ENCODE data around the gene ABCA3.

DNA sequence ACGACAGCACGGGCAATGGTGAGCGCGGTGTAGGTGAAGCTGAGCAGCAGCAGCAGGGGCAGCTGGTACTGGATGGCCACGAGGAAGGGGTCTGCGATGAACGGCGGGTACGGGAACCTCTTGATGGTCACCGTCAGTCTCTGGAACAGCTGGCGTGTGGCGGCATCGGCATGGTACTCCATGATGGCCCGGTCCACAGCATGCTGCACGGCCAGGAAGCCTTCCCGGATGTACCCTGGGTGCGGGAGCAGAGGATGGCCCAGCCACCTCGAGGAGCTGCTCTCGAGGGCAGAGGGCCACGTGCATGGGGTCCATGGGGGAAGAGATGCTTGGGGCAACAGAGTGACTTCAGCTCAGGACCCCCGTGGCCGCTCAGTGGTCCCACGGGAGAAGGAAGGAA, 20.9 kb downstream of the ABCA3 start:
- TF ChIP-seq EP300 (IDR thresholded peaks at IDR 0.05), result no peak
- TF ChIP-seq, protein P1, sequence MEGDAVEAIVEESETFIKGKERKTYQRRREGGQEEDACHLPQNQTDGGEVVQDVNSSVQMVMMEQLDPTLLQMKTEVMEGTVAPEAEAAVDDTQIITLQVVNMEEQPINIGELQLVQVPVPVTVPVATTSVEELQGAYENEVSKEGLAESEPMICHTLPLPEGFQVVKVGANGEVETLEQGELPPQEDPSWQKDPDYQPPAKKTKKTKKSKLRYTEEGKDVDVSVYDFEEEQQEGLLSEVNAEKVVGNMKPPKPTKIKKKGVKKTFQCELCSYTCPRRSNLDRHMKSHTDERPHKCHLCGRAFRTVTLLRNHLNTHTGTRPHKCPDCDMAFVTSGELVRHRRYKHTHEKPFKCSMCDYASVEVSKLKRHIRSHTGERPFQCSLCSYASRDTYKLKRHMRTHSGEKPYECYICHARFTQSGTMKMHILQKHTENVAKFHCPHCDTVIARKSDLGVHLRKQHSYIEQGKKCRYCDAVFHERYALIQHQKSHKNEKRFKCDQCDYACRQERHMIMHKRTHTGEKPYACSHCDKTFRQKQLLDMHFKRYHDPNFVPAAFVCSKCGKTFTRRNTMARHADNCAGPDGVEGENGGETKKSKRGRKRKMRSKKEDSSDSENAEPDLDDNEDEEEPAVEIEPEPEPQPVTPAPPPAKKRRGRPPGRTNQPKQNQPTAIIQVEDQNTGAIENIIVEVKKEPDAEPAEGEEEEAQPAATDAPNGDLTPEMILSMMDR (IDR thresholded peaks at IDR 0.05), result no peak
